ENCODE measurements around the gene GPATCH11.

The GPATCH11 gene

DNA sequence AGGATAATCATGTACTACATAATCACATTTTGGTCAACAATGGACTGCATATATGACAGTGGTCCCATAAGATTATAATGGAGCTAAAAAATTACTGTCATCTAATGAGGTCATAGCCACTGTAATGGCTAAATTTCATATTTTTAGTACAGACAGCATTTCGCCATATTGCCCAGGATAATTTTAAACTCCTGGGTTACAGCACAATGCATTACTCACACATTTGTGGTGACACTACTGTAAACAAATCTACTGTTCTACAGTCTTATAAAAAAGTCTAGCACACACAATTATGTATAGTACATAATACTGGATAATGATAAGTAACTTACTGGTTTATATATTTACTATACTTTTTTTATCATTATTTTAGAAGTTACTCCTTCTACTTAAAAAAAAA lies 59.7 kb downstream of the GPATCH11 start:
- TF ChIP-seq, protein P1, sequence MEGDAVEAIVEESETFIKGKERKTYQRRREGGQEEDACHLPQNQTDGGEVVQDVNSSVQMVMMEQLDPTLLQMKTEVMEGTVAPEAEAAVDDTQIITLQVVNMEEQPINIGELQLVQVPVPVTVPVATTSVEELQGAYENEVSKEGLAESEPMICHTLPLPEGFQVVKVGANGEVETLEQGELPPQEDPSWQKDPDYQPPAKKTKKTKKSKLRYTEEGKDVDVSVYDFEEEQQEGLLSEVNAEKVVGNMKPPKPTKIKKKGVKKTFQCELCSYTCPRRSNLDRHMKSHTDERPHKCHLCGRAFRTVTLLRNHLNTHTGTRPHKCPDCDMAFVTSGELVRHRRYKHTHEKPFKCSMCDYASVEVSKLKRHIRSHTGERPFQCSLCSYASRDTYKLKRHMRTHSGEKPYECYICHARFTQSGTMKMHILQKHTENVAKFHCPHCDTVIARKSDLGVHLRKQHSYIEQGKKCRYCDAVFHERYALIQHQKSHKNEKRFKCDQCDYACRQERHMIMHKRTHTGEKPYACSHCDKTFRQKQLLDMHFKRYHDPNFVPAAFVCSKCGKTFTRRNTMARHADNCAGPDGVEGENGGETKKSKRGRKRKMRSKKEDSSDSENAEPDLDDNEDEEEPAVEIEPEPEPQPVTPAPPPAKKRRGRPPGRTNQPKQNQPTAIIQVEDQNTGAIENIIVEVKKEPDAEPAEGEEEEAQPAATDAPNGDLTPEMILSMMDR (IDR thresholded peaks at IDR 0.05), result no peak

DNA sequence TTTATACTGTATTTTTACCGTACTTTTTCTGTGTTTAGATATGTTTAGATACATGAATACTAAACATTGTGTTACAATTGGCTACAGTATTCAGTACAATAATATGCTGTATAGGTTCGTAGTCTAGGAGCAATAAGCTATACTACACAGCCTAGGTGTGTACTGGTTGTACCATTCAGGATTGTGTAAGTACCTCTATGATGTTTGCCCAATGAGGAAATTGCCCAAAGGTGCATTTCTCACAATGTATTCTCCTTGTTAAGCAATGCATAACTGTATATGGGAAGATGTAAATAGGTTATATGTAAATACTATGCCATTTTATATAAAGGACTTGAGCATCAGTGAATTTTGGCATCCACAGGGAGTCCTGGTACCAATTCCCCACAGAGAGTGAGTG lies 61.7 kb downstream of the GPATCH11 start:
- TF ChIP-seq, protein P1 (IDR thresholded peaks at IDR 0.05), result no peak

- TF ChIP-seq, protein P1 (IDR thresholded peaks at IDR 0.05), result no peak
Measured at GRCh38 chr2:37148325-37148724, 64.0 kb downstream of the GPATCH11 start.
